DMS114 treated with DMSO at 0.1 percent for 48 hours (cell line): ENCODE data around the gene IZUMO4.
"Not testable (repeated sequence)": the region's sequence is repeated elsewhere in the genome, so short reads cannot be mapped to it uniquely, and the experiment has no call there.

Experiments used
- DNase-seq: peaks from one replicate; lab custom pipeline; 2025; ENCODE audit not compliant: unreplicated experiment; lab: John Stamatoyannopoulos, UW

Gene IZUMO4

DNA sequence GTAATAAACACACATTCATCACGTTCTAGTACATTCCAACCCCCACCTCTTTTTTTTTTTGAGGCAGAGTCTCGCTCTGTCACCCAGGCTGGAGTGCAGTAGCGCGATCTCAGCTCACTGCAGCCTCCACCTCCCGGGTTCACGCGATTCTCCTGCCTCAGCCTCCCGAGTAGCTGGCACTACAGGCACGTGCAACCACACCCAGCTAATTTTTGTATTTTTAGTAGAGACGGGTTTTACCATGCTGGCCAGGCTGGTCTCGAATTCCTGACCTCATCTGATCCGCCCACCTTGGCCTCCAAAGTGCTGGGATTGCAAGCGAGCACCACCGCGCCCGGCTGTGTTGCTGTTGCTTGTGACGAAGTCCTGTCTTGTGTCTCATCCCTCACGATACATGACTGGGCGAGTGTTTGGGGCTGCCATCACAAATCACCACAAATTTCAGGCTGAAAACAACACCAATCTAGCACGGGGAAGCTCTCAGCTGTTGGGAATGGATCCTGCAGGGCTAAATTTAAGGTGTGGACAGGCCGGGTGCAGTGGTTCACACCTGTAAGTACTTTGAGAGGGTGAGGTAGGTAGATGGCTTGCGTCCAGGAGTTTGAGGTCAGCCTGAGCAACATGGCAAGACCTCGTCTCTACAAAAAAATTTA lies 16.3 kb upstream of the IZUMO4 start:
- DNase-seq: no peak

DNA sequence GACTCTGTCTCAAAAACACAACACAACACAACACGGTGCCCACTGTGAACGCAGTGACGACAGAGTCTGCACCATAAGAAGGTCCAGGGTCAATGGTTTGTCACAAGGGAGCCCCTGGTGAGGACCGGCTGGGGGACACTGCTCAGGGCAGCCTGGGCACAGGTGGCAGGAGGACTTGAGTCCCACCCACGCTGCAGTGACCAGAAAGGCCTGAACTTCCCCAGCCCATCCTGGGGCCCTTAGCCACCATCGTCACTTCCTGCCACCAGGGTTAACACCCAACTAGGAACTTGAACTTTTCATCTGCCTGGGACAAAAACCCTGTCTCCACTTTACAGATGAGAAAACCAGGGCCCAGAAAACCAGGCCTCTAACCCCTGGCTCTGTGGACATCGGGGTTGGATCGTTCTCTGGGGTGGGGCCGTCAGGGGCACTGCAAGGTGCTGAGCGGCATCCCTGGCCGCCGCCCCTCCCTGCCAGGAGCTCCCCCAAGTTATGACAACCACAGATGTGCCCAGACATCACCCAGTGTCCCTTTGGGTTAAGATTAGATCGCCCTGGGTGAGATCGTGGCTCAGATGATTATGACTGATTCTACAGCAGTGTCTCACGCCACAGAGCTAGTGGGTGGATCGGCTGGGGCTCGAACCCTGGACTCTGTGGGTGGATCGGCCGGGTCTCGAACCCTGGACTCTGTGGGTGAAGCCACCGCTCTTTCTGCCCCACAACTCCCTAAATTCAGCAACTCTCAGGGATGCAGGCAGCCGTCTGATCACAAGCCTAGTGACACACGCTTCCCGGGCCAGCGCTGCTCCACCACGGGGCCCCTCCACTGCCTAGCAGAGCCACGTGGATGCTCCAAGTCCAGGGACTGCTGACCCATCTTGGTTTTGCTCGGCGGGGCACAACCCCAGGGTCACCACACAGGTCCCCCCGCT lies 14.6 kb upstream of the IZUMO4 start:
- DNase-seq: no peak

GRCh38 chr19:2083174-2083854 lies 13.4 kb upstream of the IZUMO4 start:
- DNase-seq: no peak

- no peak for DNase-seq
Measured at GRCh38 chr19:2084993-2085720, 11.6 kb upstream of the IZUMO4 start.

- not testable (repeated sequence) for DNase-seq
Measured at GRCh38 chr19:2086695-2087620, 9.8 kb upstream of the IZUMO4 start.

DNA sequence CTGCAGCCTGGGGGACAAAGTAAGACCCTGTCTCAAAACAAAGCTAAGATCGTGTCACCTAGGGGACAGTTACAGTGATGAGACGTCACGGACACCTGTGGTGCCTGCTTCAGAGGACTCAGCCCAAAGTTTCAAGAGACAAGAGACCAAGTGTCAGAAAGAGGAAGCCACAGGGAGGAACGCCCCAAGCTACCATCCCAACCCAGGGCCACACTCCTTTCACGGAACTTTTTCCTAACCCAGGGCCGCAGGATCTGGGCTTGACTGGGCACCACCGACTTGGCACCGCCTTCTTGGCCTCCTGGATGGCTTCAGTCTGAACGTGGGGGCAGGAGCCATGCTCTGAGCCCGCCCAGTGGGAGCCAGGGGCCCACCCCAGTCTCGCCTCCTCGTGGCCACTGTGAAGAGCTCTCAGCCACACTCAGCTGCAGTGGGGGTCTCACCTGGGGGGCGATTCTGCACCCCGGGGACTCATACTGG lies 9.1 kb upstream of the IZUMO4 start:
- no peak for DNase-seq

- DNase-seq: no peak
Measured at GRCh38 chr19:2089001-2089711, 7.6 kb upstream of the IZUMO4 start.

DNA sequence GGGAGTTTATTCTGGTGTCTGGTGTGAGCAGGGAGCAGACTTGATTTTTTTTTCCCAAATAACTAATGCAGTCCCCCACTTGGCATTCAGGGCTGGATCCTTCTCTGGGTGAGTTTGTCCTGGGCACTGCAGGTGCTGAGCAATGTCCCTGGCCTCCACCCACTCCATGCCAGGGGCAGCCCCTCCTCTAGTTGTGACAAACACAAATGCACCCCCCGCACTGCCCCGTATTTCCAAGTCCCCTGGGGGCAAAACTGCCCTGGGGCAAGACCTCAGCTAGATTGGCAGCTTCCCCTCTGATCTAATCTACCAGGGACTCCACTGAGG lies 7.0 kb upstream of the IZUMO4 start:
- no peak for DNase-seq

DNA sequence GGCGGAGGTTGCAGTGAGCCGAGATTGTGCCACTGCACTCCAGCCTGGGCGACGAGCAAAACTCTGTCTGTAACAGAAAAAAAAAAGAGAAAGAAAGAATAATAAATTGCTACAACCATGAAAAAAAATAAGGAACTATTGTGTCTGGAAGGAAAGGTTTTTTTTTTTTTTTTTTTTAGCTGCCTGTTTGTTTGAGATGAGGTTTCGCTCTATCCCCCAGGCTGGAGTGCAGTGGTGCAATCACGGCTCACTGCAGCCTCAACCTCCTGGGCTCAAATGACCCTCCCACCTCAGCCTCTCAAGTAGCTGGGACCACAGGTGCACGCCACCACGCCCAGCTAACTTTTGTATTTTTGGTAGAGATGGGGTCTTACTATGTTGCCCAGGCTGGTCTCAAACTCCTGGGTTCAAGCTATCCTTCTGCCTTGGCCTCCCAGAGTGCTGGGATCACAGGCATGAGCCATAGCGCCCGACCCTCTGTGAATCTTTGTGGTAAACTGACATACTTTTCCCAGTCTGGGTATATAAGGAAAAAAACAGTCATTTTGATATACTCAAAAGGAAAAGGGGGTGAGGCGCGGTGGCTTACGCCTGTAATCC lies 4.7 kb upstream of the IZUMO4 start:
- not testable (repeated sequence) for DNase-seq

DNA sequence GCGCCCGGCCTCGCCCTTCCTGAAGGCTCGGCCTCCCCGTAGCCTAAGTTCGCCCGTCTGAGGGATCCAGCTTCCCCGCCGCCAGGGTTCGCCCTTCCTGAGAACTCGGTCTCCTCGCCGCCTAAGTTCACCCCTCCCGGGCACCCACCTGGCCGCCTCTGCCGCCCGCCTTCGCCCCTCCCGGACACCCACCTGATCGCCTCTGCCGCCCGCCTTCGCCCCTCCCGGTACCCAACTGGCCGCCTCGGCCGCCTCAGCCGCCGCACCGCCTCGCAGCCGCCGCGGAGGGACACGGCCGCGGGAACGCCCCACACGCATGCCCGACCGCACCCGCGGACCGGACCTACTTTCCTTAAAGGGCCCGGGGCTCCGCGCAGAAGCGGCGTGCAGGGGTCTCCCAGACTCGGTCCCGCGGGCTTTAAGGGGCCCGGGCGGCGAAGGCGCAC lies 658 bp upstream of the IZUMO4 start, which contains the start of gene MOB3A:
Gene MOB3A (minus strand): TSS at position 293 of the 446 bp plus-strand sequence. CDS start 17,766 bp downstream, outside the sequence.
- DNase-seq: peak; percentile 69

GRCh38 chr19:2097203-2097885 lies 629 bp downstream of the IZUMO4 start:
- DNase-seq: no peak

DNA sequence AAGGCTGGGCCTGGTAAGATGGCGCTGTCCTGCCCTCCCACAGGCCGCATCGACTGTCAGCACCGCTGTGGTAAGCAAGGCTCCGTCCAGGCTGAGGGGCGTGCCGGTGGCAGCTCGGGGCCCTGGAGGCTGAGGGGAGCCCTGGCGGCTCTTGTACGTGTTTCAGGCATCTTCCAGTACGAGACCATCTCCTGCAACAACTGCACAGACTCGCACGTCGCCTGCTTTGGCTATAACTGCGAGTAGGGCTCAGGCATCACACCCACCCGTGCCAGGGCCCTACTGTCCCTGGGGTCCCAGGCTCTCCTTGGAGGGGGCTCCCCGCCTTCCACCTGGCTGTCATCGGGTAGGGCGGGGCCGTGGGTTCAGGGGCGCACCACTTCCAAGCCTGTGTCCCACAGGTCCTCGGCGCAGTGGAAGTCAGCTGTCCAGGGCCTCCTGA lies 1.2 kb downstream of the IZUMO4 start:
- DNase-seq: no peak

DNA sequence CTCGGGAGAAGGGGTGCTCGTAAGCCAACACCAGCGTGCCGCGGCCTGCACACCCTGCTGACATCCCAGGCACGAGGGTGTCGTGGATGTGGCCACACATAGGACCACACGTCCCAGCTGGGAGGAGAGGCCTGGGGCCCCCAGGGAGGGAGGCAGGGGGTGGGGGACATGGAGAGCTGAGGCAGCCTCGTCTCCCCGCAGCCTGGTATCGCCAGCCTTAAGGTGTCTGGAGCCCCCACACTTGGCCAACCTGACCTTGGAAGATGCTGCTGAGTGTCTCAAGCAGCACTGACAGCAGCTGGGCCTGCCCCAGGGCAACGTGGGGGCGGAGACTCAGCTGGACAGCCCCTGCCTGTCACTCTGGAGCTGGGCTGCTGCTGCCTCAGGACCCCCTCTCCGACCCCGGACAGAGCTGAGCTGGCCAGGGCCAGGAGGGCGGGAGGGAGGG lies 2.4 kb downstream of the IZUMO4 start:
- DNase-seq: no peak

DNA sequence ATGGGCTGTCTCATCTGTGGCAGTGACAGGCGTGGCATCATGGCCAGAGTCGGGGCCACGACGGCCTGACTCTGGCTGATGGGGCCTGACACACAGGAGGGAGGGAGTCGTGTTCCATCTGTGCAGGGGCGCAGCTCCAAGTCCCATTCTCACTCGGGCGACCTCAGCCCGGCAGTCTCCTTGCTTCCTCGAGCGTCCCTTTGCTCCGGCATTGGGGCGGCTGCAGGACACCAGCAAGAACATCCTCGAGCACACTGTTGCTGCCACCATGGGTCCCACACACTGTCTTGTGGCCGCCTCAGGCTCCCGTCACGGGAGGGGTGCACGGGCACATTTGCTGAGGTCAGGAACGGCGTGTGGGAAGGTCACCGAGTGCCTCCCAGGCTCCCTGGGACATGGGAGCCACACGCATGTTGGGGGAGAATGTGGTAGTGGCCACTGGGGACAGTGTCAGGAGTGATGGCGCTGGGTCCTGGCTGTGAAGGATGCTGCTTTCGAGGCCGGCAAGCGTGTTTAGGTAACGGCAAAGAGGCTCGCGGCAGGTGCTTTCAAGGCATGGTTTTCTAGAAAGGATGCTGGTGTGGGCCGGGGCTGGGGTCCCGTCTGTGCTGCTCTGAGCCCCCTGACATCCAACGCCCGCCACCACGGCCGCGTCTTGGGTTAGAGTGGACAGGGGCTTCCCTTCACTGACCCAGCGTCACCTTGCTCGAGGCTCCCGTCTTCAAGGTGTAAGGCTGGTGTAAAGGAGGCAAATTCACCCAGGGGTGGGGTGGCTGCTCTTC lies 3.4 kb downstream of the IZUMO4 start:
- no peak for DNase-seq

DNA sequence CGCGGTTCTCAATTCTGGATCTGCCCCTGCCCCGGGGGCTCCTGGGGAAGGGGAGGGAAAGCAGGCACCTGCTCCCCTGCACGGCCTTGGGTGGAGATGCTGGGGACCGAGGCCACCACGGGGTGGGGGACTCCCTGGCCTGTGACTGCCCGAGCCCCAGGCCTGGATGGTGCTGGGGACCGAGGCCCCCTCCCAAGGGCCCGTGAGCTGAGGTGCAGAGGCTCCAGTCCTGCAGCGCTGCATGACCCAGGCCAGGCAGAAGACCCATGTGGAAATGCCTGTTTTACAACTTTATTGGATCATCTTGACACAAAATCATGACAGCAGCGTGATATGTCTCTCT lies 4.0 kb downstream of the IZUMO4 start:
- DNase-seq: no peak

GRCh38 chr19:2101417-2102335 lies 5.0 kb downstream of the IZUMO4 start:
- DNase-seq: no peak
